ENCODE measurements around the gene PRIM2.
"Not testable (repeated sequence)": the region's sequence is repeated elsewhere in the genome, so short reads cannot be mapped to it uniquely, and the experiment has no call there.

DNA sequence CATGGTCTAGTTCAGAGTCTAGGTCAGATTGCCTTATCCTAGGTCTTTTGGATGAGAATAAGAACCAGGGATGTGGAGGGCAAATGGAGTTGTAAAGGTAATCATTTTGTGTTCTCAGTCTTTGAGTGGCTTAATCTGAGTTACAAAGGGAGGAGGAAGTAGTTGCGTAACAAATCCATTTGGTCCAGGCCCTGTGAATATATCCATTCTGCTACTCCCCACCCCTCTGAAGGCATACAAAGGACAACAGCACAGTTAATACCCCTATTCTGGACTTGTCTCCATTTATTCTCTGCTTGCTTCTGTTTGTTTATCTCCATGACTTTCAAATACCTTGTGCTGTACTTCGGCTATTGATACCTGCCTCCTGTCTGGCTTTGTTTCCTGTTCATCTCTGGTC is 29.3 kb downstream of the PRIM2 start:
- not testable (repeated sequence) for TF ChIP-seq POLR2A, POLR2AphosphoS5, EP300, CTCF (IDR thresholded peaks at IDR 0.05)
